Stomach smooth muscle (tissue), 2 donors: Measurements from ENCODE around the gene MOB3B.

Experiments used
- H3K27ac ChIP-seq: one replicate; pipeline ENCODE4 v1.7.0; 2013; ENCODE audit warnings: mild to moderate bottlenecking, low read length, inconsistent platforms
- H3K27me3 ChIP-seq, 2 donors: one replicate each; pipeline ENCODE4 v1.7.0; 2013; ENCODE audit warnings: low read length in 2 of 2; ENCODE audit not compliant: insufficient read depth in 2 of 2, control insufficient read depth in 1 of 2
- H3K36me3 ChIP-seq, 2 donors: one replicate each; pipeline ENCODE4 v1.7.0; 2013; ENCODE audit warnings: low read length in 2 of 2; ENCODE audit not compliant: control insufficient read depth in 2 of 2, insufficient read depth in 2 of 2
- H3K4me1 ChIP-seq: one replicate; pipeline ENCODE4 v1.7.0; 2013; ENCODE audit warnings: low read length; ENCODE audit not compliant: control insufficient read depth, insufficient read depth
- H3K4me3 ChIP-seq, 2 donors: one replicate each; pipeline ENCODE4 v1.7.0; 2013; ENCODE audit warnings: low read length in 2 of 2
- H3K9ac ChIP-seq, 2 donors: one replicate each; pipeline ENCODE4 v1.7.0; 2013; ENCODE audit warnings: low read length in 2 of 2, mild to moderate bottlenecking in 1 of 2
- H3K9me3 ChIP-seq, 2 donors: one replicate each; pipeline ENCODE4 v1.7.0; 2013; ENCODE audit warnings: low read length in 2 of 2; ENCODE audit not compliant: control insufficient read depth in 2 of 2
- donor health status: healthy.
- donor health status: Pancreatic carcinoma.

The MOB3B gene

DNA sequence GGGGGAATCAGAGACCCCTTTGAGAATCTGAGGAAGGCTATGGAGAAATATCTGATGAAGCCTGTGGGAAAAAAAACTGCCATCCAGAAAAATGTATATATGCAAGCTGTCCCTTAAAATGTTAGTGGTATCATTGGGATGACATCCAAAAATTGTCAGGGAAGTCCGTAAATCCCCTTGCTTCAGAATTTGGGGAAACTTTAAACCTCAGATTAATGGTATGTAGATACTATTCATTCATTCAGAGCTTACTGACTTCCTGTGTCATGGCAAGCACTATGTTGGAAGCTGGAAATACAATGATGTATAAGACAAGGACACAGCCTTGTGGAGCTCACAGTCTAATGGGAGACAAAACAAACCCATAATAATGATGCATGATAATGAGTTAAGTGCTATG lies 10.9 kb upstream of the MOB3B start:
- Histone ChIP-seq H3K4me3 (peak overlapping the region in 1 of 2 donors; percentile 36), H3K9ac (no peak overlapping the region), H3K36me3 (peaks cover 2 to 4% of the 10 kb centered on the region in 2 donors), H3K27me3 (no peaks in the 10 kb centered on the region), H3K9me3 (no peaks in the 10 kb centered on the region), H3K4me1 (peaks cover 61% of the 10 kb centered on the region), H3K27ac (peak overlapping the region; percentile 94)

GRCh38 chr9:27539479-27540441 lies 10.1 kb upstream of the MOB3B start:
- H3K9me3 ChIP-seq = no peaks in the 10 kb centered on the region
- H3K27me3 ChIP-seq = no peaks in the 10 kb centered on the region
- H3K4me1 ChIP-seq = peaks cover 64% of the 10 kb centered on the region
- H3K27ac ChIP-seq = peak overlapping the region; percentile 94
- H3K4me3 ChIP-seq = peak overlapping the region in 1 of 2 donors; percentile 36
- H3K36me3 ChIP-seq = peaks cover 0 to 2% of the 10 kb centered on the region in 2 donors
- H3K9ac ChIP-seq = peak overlapping the region; percentile 53 to 58

- no peak overlapping the region for H3K4me3 ChIP-seq
- no peak overlapping the region for H3K27ac ChIP-seq
- no peaks in the 10 kb centered on the region for H3K27me3 ChIP-seq
- H3K4me1 ChIP-seq = peaks cover 74% of the 10 kb centered on the region
- no peak overlapping the region for H3K9ac ChIP-seq
- H3K9me3 ChIP-seq = no peaks in the 10 kb centered on the region
- peaks cover 0 to 2% of the 10 kb centered on the region in 2 donors for H3K36me3 ChIP-seq
These were observed 9.0 kb upstream of the MOB3B start for GRCh38 chr9:27538647-27539046.

GRCh38 chr9:27537756-27538155 lies 8.1 kb upstream of the MOB3B start:
- Histone ChIP-seq H3K27ac (no peak overlapping the region), H3K9ac (no peak overlapping the region), H3K4me1 (peaks cover 77% of the 10 kb centered on the region), H3K36me3 (peaks cover 0 to 2% of the 10 kb centered on the region in 2 donors), H3K9me3 (no peaks in the 10 kb centered on the region), H3K27me3 (no peaks in the 10 kb centered on the region), H3K4me3 (no peak overlapping the region)

DNA sequence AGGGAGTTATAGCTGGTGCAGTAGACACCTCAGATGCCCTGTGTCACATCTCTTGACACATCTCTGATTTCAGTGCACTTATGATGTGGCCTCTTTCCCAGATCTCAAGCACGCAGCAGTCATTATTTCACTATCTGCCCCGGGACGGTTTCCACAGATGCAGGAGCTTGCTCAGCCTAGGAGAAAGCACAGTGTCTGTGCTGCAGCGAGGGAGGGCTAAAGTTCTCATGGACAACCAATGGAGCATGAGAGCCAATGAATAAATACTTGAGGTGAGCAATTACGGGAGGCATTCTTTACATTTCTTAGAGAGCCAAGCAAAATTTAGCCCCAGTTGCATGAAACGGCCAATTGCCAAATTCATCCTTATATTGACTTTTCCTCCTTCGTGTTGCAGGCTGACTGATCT lies 7.4 kb upstream of the MOB3B start:
- Histone ChIP-seq H3K4me1 (peaks cover 74% of the 10 kb centered on the region), H3K27me3 (no peaks in the 10 kb centered on the region), H3K9ac (no peak overlapping the region), H3K9me3 (no peaks in the 10 kb centered on the region), H3K4me3 (no peak overlapping the region), H3K27ac (no peak overlapping the region), H3K36me3 (peaks cover 0 to 2% of the 10 kb centered on the region in 2 donors)

DNA sequence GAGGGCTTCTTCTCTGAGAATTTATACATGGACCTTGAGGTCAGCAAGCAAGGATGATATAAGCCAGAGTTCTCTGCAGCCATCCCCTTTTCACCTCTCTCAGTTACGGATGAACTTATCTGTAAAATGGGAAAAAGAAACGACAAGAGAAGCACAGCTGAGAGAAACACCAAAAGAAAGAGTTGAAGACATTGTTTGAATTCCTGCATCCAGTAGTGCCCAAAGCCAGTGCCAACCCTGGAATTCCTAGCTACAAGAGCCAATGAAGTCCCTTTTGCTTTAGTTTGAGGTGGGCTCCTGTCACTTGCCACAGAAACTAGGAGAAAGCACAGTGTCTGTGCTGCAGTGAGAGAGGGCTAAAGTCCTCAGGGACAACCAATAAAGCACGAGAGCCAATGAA lies 6.6 kb upstream of the MOB3B start:
- no peak overlapping the region for H3K27ac ChIP-seq
- no peaks in the 10 kb centered on the region for H3K27me3 ChIP-seq
- peaks cover 68% of the 10 kb centered on the region for H3K4me1 ChIP-seq
- H3K36me3 ChIP-seq = peaks cover 0 to 2% of the 10 kb centered on the region in 2 donors
- no peak overlapping the region for H3K9ac ChIP-seq
- H3K9me3 ChIP-seq = no peaks in the 10 kb centered on the region
- no peak overlapping the region for H3K4me3 ChIP-seq

DNA sequence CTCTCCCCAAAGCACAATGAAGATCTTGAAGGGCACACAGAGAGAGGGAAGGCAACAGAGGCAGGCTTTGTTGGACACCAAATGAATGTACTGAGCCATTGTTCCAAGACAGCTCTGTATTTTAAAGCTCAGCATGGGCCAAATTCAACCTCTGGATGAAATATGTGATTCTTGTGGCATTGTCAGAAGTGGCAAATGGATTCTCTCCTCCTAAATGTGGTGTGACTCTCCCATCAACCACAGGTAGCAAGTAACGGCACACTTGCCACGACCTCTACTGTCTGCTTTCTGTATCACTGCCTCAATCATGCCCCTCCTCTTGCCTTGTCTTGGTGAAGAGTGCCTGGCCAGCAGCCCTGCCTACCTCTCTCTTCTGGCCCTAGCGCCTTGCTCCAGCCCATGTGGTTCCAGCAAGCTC lies 6.1 kb upstream of the MOB3B start:
- no peaks in the 10 kb centered on the region for H3K9me3 ChIP-seq
- no peak overlapping the region for H3K9ac ChIP-seq
- peaks cover 0 to 2% of the 10 kb centered on the region in 2 donors for H3K36me3 ChIP-seq
- peak overlapping the region in 1 of 2 donors; percentile 3 for H3K4me3 ChIP-seq
- H3K27ac ChIP-seq = no peak overlapping the region
- no peaks in the 10 kb centered on the region for H3K27me3 ChIP-seq
- H3K4me1 ChIP-seq = peaks cover 64% of the 10 kb centered on the region

DNA sequence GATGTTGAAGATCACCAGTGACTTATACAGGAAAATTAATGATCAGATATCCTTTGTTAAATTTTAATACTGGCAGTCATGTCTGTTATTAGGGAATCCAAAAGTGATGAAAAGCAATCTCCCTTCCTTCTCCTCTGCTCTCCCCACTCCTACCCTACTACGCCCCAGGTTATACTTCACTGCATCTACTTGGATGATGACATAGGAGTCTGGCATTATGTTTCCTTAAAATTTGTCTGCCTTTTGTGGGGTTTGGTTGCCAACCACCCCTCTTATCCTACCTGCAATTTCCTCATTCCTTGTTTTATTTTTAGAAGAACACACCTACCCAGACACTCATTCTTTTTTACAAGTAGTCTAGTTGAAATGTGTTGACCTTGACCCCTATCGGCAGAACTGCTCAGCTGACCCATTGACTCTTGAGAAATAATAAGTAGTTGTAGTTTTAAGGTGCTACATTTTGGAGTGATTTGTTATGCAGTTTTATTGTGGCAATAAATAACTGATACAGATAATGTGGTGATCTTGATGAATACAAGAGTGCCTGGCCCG lies 5.1 kb upstream of the MOB3B start:
- H3K4me3 ChIP-seq = no peak overlapping the region
- no peaks in the 10 kb centered on the region for H3K27me3 ChIP-seq
- peaks cover 61% of the 10 kb centered on the region for H3K4me1 ChIP-seq
- H3K36me3 ChIP-seq = peaks cover 0 to 2% of the 10 kb centered on the region in 2 donors
- H3K9me3 ChIP-seq = no peaks in the 10 kb centered on the region
- H3K9ac ChIP-seq = no peak overlapping the region
- peak overlapping the region; percentile 42 for H3K27ac ChIP-seq

DNA sequence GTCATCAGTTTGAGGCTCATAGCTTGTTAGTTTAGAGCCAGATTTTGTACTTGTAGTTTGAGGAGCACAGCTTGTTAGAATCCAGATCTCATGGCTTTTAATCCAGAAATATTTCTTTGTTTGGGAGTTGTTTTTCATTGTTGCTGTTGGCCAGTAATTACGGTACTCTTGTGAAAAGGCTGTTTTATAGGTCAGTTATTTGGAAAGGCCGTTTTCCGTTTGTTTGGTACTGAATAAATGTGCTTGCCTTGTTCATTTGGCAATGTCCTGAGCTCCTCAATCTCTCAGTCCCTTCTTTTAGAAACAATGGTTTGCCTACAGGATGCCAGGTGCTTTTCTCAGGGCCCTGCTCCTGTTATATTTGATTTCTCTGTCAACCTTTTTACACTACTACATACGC lies 4.5 kb upstream of the MOB3B start:
- H3K9me3 ChIP-seq = no peaks in the 10 kb centered on the region
- peaks cover 57% of the 10 kb centered on the region for H3K4me1 ChIP-seq
- no peaks in the 10 kb centered on the region for H3K27me3 ChIP-seq
- peak overlapping the region; percentile 42 for H3K27ac ChIP-seq
- no peak overlapping the region for H3K9ac ChIP-seq
- no peak overlapping the region for H3K4me3 ChIP-seq
- H3K36me3 ChIP-seq = peaks cover 0 to 2% of the 10 kb centered on the region in 2 donors

DNA sequence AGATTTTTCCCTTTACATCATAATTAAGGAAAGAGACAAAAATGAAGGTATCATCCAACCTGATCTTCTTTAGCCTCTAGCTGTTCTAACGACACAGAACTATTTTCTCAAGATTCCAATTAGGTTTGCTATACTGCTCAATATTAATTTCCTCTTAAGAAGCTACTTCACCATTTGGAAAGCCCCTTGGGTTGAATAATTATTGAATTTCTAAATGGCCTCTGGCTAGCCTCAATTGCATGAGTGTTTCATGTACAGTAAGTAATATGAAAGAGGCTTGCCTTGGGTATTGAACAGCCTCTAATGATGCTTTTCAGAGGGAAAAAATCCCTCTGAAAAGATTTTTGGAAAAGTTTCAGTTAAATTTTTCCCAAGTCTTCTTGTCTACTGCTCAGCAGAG lies 3.7 kb upstream of the MOB3B start:
- H3K36me3 ChIP-seq = peaks cover 0 to 2% of the 10 kb centered on the region in 2 donors
- no peak overlapping the region for H3K9ac ChIP-seq
- H3K4me1 ChIP-seq = peaks cover 52% of the 10 kb centered on the region
- H3K9me3 ChIP-seq = no peaks in the 10 kb centered on the region
- H3K4me3 ChIP-seq = no peak overlapping the region
- H3K27me3 ChIP-seq = no peaks in the 10 kb centered on the region
- H3K27ac ChIP-seq = peak overlapping the region; percentile 42

- H3K27me3 ChIP-seq = no peaks in the 10 kb centered on the region
- no peak overlapping the region for H3K27ac ChIP-seq
- H3K9ac ChIP-seq = no peak overlapping the region
- peaks cover 49% of the 10 kb centered on the region for H3K4me1 ChIP-seq
- H3K9me3 ChIP-seq = no peaks in the 10 kb centered on the region
- peaks cover 0 to 2% of the 10 kb centered on the region in 2 donors for H3K36me3 ChIP-seq
- H3K4me3 ChIP-seq = no peak overlapping the region
These were observed 2.4 kb upstream of the MOB3B start for GRCh38 chr9:27532046-27532445.
